ENCODE data around the gene DMKN. TPM values are rescaled to one million over a fixed set of nuclear protein-coding genes. Genes with fewer than 3 reads are reported as not detected.

DMKN gene
- total and polyA plus RNA-seq, 2 of the 4 experiments (the other 2 are of a cell fraction): 0.36 to 2.4 TPM

- H3K56ac ChIP-seq (ENCODE audit: extremely low read depth, insufficient read depth, low read length): no peak overlapping the region
- WGBS, 2 experiments (ENCODE audit: extremely low coverage in 2 of 2, insufficient read length in 1 of 2): 27% methylated on average over 3 of the region's 6 CpGs; no CpG with 5 or more reads in 1 of the 2 experiments
- TF ChIP-seq USF2 (IDR thresholded peaks at IDR 0.05; ENCODE audit: low read depth, low read length) (no peak), MAFK (IDR thresholded peaks at IDR 0.05; ENCODE audit: low read depth, low read length) (no peak), RCOR1 (IDR thresholded peaks at IDR 0.05; ENCODE audit: insufficient replicate concordance, low read length) (no peak), SMC3 (IDR thresholded peaks at IDR 0.05; ENCODE audit: low read depth, low read length) (no peak), FOS (IDR thresholded peaks at IDR 0.05; ENCODE audit: low read depth, low read length) (no peak), POLR2A (IDR thresholded peaks at IDR 0.05; ENCODE audit: low read depth, low read length) (no peak), MAZ (IDR thresholded peaks at IDR 0.05; ENCODE audit: borderline replicate concordance, low read depth, low read length) (no peak), MXI1 (IDR thresholded peaks at IDR 0.05; ENCODE audit: borderline replicate concordance, low read depth, low read length) (no peak), CTCF (conservative IDR thresholded peaks at IDR 0.05; ENCODE audit: low read depth, low read length) (no peak), CHD1 (IDR thresholded peaks at IDR 0.05; ENCODE audit: low read depth, low read length) (no peak), RAD21 (IDR thresholded peaks at IDR 0.05; ENCODE audit: low read length) (no peak)
- no peak overlapping the region for H4K8ac ChIP-seq (ENCODE audit: low read depth in 2 of 2, low read length in 2 of 2)
- DNase-seq (no peak), ATAC-seq (ENCODE audit: low read depth) (no peak)
- in situ Hi-C loops (cut with MboI; ENCODE audit: low sequenced_read_pairs): no loop called here
- ChIA-PET POLR2A (ENCODE audit: unreplicated experiment) (no interaction called here), CTCF (no interaction called here)
- no peaks in the 10 kb centered on the region for H4K20me1 ChIP-seq (ENCODE audit: insufficient read depth, low read length)
- no peak overlapping the region for H3K14ac ChIP-seq (replicated peaks; ENCODE audit: low read depth, low read length)
- no peak overlapping the region for H4K91ac ChIP-seq (ENCODE audit: insufficient read depth, low read depth, low read length)
- no peak overlapping the region for H2BK20ac ChIP-seq (ENCODE audit: low read depth, low read length)
- H3K4me1 ChIP-seq (ENCODE audit: control insufficient read depth, insufficient read depth, low read length): no peaks in the 10 kb centered on the region
- no peaks in the 10 kb centered on the region for H3K9me1 ChIP-seq (ENCODE audit: insufficient read depth, low read length)
- no peak overlapping the region for H2BK5ac ChIP-seq (ENCODE audit: low read depth, low read length, poor library complexity, severe bottlenecking)
- no peak overlapping the region for H3K4me3 ChIP-seq (ENCODE audit: insufficient read depth, low read depth, low read length)
- H3K79me1 ChIP-seq (ENCODE audit: low read depth in 1 of 2, low read length in 2 of 2): no peaks in the 10 kb centered on the region
- H2AK9ac ChIP-seq (replicated peaks; ENCODE audit: low read depth, low read length, poor library complexity): no peak overlapping the region
- dilution Hi-C loops (cut with HindIII; ENCODE audit: low sequenced_read_pairs, unreplicated experiment): no loop called here
- no peak overlapping the region for H3K23ac ChIP-seq (ENCODE audit: low read depth, low read length)
- H2BK15ac ChIP-seq (ENCODE audit: low read depth, low read length): no peak overlapping the region
- H3K18ac ChIP-seq (ENCODE audit: low read depth, low read length): no peak overlapping the region
- no peak overlapping the region for H2AFZ ChIP-seq (replicated peaks; ENCODE audit: low read length, poor library complexity)
- H3K27me3 ChIP-seq (ENCODE audit: control insufficient read depth, insufficient read depth, low read length): peaks cover 4% of the 10 kb centered on the region; the same call in 1 of the 2 replicates
- no TSS peak for BruUV-seq (replicated peaks)
- intact Hi-C loops (cut with micrococcal nuclease): loop anchor here (10.0 kb wide), 1 partner anchor 108 kb away; the partner anchor contains the start of gene FFAR3
- no peaks in the 10 kb centered on the region for H3K36me3 ChIP-seq (ENCODE audit: control insufficient read depth, insufficient read depth, low read length)
- H4K5ac ChIP-seq (ENCODE audit: low read depth, low read length): no peak overlapping the region
- no peak overlapping the region for H3K4me2 ChIP-seq (ENCODE audit: low read depth, low read length)
- no peak overlapping the region for H3K27ac ChIP-seq (ENCODE audit: insufficient read depth, low read length)
- no peak overlapping the region for H3K4ac ChIP-seq (ENCODE audit: low read depth, low read length)
- H2BK120ac ChIP-seq (ENCODE audit: low read depth, low read length): no peak overlapping the region
- no peak overlapping the region for H3K9ac ChIP-seq (ENCODE audit: low read depth, low read length)
- H3K9me3 ChIP-seq (ENCODE audit: control insufficient read depth, insufficient read depth, low read length): no peaks in the 10 kb centered on the region
- H2AK5ac ChIP-seq (ENCODE audit: low read depth, low read length): no peak overlapping the region
Measured at GRCh38 chr19:35462476-35462953, 50.9 kb downstream of the DMKN start.

Data from IMR-90 (cell line).